ENCODE results near the gene PDXK. TPM values are rescaled to one million over a fixed set of nuclear protein-coding genes. Genes with fewer than 3 reads are reported as not detected.
A peak's percentile ranks its signal among the peaks of the same experiment; 100 is the strongest.

Gene PDXK
- polyA plus RNA-seq, 3 donors = 128 to 214 (median 210) TPM

GRCh38 chr21:43721939-43722338 lies 3.0 kb downstream of the PDXK start:
- Histone ChIP-seq H3K4me1 (ENCODE audit: control insufficient read depth in 1 of 2, insufficient read depth in 2 of 2, low read length in 2 of 2) (peaks cover 78 to 82% of the 10 kb centered on the region in 2 donors), H3K27ac (ENCODE audit: low read depth in 1 of 2, low read length in 2 of 2) (peak overlapping the region; percentile 17 to 92)
- peaks cover 76% of the 10 kb centered on the region for H3K4me1 Mint-ChIP-seq

DNA sequence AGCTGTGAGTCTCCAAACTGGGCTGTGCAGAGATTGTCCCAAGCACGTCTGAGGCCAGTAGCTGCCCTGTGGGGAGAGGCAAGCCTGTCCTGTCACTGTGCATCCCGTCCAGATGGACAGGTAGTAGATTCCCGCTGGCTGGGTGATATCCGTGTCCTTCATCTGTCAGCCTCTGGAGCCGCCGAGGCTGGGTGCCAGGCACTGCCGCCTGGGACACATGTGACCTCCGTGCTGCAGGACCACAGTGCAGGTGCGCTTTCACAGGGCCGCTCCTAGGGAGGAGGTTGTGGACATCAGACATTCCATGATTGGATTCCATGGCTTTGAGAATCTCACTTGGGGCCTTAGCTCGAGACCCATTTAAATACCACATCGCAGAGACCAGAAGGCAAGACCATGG lies 4.7 kb downstream of the PDXK start:
- H3K27me3 Mint-ChIP-seq (ENCODE audit: low read depth in 3 of 3) = peaks cover 0 to 6% (median 0%) of the 10 kb centered on the region in 3 donors
- H3K4me3 ChIP-seq (replicated peaks in 1 of 3; ENCODE audit: low read depth in 2 of 3, low read length in 3 of 3) = no peak overlapping the region
- no peak for DNase-seq
- TF ChIP-seq, protein P1, sequence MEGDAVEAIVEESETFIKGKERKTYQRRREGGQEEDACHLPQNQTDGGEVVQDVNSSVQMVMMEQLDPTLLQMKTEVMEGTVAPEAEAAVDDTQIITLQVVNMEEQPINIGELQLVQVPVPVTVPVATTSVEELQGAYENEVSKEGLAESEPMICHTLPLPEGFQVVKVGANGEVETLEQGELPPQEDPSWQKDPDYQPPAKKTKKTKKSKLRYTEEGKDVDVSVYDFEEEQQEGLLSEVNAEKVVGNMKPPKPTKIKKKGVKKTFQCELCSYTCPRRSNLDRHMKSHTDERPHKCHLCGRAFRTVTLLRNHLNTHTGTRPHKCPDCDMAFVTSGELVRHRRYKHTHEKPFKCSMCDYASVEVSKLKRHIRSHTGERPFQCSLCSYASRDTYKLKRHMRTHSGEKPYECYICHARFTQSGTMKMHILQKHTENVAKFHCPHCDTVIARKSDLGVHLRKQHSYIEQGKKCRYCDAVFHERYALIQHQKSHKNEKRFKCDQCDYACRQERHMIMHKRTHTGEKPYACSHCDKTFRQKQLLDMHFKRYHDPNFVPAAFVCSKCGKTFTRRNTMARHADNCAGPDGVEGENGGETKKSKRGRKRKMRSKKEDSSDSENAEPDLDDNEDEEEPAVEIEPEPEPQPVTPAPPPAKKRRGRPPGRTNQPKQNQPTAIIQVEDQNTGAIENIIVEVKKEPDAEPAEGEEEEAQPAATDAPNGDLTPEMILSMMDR (IDR thresholded peaks at IDR 0.05) = no peak
- no peak overlapping the region for H3K4me2 ChIP-seq (replicated peaks; ENCODE audit: extremely low read depth, low read length, poor library complexity, severe bottlenecking)
- peaks cover 88 to 91% of the 10 kb centered on the region in 2 donors for H3K4me1 ChIP-seq (ENCODE audit: control insufficient read depth in 1 of 2, insufficient read depth in 2 of 2, low read length in 2 of 2)
- no peak overlapping the region for H2AFZ ChIP-seq (ENCODE audit: insufficient read depth, low read depth, low read length, poor library complexity, severe bottlenecking)
- H3K9ac ChIP-seq (ENCODE audit: insufficient read depth, low read length, poor library complexity, severe bottlenecking) = no peak overlapping the region
- no peak overlapping the region for H3K4me3 Mint-ChIP-seq
- intact Hi-C loops (cut with micrococcal nuclease) = no loop called here
- H3K27me3 ChIP-seq (ENCODE audit: control insufficient read depth in 2 of 2, insufficient read depth in 2 of 2, low read length in 2 of 2) = no peaks in the 10 kb centered on the region
- H3K27ac ChIP-seq (ENCODE audit: low read depth in 1 of 2, low read length in 2 of 2) = peak overlapping the region in 1 of 2 donors; percentile 31
- over 99% methylated on average over 11 of the region's 12 CpGs for WGBS (ENCODE audit: insufficient coverage)
- no peak overlapping the region for H3K27ac Mint-ChIP-seq
- H3K36me3 ChIP-seq (replicated peaks in 1 of 2; ENCODE audit: control insufficient read depth in 1 of 2, insufficient read depth in 2 of 2, low read length in 2 of 2) = peaks cover 13 to 14% of the 10 kb centered on the region in 2 donors
- peaks cover 9 to 25% of the 10 kb centered on the region in 2 donors for H3K36me3 Mint-ChIP-seq
- H3K9me3 ChIP-seq (replicated peaks in 1 of 2; ENCODE audit: control insufficient read depth in 1 of 2, insufficient read depth in 1 of 2, low read length in 2 of 2) = no peaks in the 10 kb centered on the region
- peaks cover 88% of the 10 kb centered on the region for H3K4me1 Mint-ChIP-seq
- no peaks in the 10 kb centered on the region for H3K9me3 Mint-ChIP-seq
- peaks cover 86% of the 10 kb centered on the region for H4K20me1 ChIP-seq (ENCODE audit: insufficient read depth, low read length)
- H3K79me2 ChIP-seq (ENCODE audit: insufficient read depth, low read length) = peaks cover 90% of the 10 kb centered on the region

More at GRCh38 chr21:43721939-43722338, 3.0 kb downstream of the PDXK start:
- intact Hi-C loops (cut with micrococcal nuclease) = no loop called here
- peak overlapping the region; percentile 47 to 83 (median 78) for H3K27ac Mint-ChIP-seq
- WGBS (ENCODE audit: insufficient coverage) = 44% methylated on average over 1 of the region's 3 CpGs
- H3K27me3 Mint-ChIP-seq (ENCODE audit: low read depth in 3 of 3) = peaks cover 6 to 16% (median 12%) of the 10 kb centered on the region in 3 donors
- Histone ChIP-seq H3K9ac (ENCODE audit: insufficient read depth, low read length, poor library complexity, severe bottlenecking) (no peak overlapping the region), H3K27me3 (ENCODE audit: control insufficient read depth in 2 of 2, insufficient read depth in 2 of 2, low read length in 2 of 2) (peaks cover 0 to 5% of the 10 kb centered on the region in 2 donors), H3K4me3 (replicated peaks in 1 of 3; ENCODE audit: low read depth in 2 of 3, low read length in 3 of 3) (peak overlapping the region; percentile 4 to 90 (median 12)), H2AFZ (ENCODE audit: insufficient read depth, low read depth, low read length, poor library complexity, severe bottlenecking) (no peak overlapping the region), H4K20me1 (ENCODE audit: insufficient read depth, low read length) (peaks cover 69% of the 10 kb centered on the region), H3K4me2 (replicated peaks; ENCODE audit: extremely low read depth, low read length, poor library complexity, severe bottlenecking) (peak overlapping the region; percentile 98), H3K79me2 (ENCODE audit: insufficient read depth, low read length) (peaks cover 73% of the 10 kb centered on the region), H3K36me3 (replicated peaks in 1 of 2; ENCODE audit: control insufficient read depth in 1 of 2, insufficient read depth in 2 of 2, low read length in 2 of 2) (peaks cover 13 to 14% of the 10 kb centered on the region in 2 donors), H3K9me3 (replicated peaks in 1 of 2; ENCODE audit: control insufficient read depth in 1 of 2, insufficient read depth in 1 of 2, low read length in 2 of 2) (no peaks in the 10 kb centered on the region)
- peak in 2 of 3 donors; percentile 32 to 50 for DNase-seq
- no peaks in the 10 kb centered on the region for H3K9me3 Mint-ChIP-seq
- peak overlapping the region; percentile 66 to 84 for H3K4me3 Mint-ChIP-seq
- H3K36me3 Mint-ChIP-seq = peaks cover 9 to 27% of the 10 kb centered on the region in 2 donors
- TF ChIP-seq, protein P1 (IDR thresholded peaks at IDR 0.05) = no peak

Data from CD14-positive monocyte (primary cell).